ENCODE data around the gene TMEM128.
"Not testable (repeated sequence)": the region's sequence is repeated elsewhere in the genome, so short reads cannot be mapped to it uniquely, and the experiment has no call there.

Gene TMEM128, protein sequence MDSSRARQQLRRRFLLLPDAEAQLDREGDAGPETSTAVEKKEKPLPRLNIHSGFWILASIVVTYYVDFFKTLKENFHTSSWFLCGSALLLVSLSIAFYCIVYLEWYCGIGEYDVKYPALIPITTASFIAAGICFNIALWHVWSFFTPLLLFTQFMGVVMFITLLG

DNA sequence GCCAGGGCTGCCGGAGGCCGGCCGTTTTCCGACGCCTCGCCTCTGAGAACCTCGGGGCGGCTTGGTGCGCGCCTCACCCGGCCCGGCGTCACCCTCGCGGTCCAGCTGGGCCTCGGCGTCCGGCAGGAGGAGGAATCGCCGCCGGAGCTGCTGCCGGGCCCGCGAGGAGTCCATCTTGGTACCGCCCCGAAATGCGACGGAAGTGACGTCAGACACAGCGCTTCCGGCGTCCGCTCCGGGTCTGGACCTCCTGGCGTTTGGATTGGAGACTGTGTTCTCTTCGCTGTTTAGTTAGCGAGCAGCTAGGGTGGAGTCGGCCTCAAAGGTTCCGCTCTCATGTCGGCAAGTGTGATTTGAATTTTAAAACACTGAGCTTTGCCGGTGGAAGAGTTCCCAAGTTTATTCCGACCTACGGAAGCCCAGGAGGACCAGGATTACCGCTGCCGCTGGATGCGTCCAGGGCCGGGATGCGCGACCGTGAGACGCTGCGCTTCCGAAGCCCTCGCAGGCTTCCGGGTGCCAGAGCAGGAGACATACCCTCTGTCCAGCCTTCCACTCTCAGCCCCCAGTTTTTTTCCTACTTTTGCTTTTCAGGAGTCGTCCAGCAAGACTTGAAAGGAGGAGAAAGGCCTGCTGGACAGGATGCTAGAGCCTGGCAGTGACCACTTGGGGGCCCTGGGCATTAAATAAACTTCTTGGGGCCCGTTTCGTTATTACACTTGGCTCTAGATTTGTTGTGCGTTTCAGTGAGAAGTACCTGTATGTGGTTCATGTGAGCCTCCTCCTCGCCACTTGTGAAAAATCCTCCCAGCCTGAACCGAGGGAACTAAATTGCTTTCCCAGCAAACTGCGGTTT is at the start of gene TMEM128:
TSS of gene TMEM128 (minus strand) at position 195 of the 856 bp plus-strand sequence. CDS start at position 174, 21 bp downstream.
- DNase-seq, result peak; percentile 89

DNA sequence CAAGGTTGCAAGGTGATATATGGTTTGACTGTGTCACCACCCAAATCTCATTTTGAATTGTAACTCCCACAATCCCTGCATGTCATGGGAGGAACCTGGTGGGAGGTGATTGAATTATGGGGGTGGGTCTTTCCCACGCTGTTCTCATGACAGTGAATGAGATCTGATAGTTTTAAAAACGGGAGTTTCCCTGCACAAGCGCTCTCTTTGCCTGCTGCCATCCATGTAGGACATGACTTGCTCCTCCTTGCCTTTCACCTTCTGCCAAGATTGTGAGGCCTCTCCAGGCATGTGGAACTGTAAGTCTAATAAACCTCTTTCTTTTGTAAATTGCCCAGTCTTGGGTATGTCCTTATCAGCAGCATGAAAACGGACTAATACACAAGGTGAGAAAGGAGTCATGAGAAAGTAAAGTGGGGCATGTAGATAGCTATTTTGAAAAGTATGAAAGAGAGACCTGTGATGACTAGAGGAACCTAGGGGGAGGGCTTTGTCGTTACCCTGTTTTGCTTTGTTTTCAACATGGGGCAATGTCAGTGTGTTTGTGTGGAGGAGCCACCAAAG is 48.3 kb upstream of the TMEM128 start:
- DNase-seq, result no peak

DNA sequence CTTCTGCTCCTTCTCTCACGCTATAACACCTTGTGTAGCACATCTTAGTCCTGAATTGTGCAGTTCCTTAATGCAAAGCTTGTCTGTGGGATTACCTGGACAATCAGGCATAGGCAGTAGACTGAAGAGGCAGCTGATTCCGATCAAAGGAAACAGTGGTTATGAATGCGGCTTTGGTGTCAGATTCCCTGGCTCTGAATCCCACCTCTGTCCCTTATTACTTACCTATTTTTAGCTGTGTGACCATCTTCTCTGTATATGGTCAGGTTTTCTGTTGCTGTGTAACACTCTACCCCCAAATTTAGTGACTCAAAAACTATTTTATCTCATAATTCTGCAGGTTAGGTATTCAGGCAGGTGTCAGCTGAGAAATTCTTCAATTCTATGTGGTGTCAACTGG is 45.3 kb upstream of the TMEM128 start:
- DNase-seq, result no peak

DNA sequence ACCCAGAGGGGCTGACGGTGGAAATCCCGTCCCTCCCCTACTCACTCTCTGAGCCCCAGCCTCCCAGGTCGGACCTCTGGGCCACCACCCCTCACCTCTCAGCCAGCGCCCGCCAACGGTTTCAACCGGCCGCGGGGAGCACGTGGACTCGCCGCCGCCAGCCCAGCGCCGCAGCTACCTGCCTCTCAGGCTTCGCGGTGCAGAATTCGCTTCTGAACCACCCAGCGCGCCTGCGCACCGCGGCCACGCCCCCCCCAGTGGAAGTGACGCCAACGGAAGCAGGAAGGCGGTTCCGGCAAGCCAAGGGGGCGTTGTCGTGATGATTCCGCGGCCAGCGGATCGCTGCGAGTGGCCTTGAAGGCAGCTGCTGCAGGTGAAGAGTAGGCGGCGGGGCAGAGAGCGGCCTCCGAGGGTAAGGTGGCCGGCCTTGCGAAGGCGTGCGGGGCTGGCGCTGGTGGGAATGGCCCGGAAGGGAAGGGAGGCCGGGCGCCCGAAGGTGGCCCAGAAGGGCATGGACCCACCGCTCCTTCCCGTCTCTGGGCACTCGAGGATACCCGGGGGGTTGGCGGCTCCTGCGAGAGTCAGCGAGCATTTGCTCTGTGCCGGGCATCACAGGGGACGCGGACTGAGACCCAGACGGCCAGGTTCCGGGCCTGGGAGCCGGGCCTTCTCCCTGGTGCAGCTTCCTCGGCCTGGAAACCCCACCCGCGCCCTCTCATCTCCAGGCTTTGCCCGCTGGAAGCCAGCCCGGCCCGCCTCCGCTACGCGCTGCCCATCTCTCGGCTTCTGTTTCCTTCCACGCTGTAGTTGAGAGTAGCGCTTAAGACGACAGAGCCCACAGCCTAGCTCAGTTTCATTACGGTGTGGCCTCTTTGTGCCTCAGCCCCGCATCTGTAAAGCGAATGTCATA is 42.2 kb upstream of the TMEM128 start, which contains the start of the genes LYAR and ZBTB49:
TSS of gene LYAR (minus strand) at position 214 of the 910 bp plus-strand sequence. CDS start 6,412 bp downstream, outside the sequence.
TSS of gene ZBTB49 (plus strand) at position 311 of the 910 bp plus-strand sequence. CDS start 9,695 bp downstream, outside the sequence.
- DNase-seq, result peak; percentile 85

DNA sequence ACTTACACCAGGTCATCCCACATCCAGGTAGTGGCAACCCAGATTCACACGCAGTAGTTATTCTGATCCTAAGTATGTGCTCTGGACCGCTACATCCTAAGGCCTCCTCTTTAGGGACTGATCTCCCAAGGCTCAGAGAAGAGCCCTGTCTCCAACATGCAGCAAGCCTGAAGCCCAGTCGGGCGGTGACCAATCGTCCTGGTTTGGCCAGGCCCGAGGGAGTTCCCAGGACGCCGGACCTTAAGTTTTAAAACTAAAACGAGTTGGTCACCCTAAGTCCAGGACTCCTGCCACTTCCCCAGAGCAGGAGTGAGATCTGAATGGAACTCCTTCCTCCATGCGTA is 41.5 kb upstream of the TMEM128 start:
- DNase-seq, result no peak

DNA sequence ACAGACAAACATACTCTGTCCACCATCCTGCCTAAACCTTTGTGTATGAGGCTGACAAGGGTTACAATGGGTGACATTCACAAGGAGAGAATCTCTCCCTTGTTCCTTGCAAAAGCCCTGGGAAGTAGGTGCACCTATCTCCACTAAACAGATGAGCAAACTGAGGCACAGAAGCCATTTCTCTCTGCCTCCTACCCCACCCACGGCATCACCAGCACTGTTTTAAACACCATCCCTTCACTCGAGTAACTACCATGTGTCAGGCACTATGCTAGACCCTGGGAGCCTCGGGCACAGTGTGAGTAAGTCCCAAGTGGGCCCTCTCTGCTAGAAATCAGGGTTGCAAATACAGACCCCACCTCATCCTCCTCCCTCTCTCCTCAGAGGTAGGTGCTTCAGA is 41.0 kb upstream of the TMEM128 start:
- no peak for DNase-seq

DNA sequence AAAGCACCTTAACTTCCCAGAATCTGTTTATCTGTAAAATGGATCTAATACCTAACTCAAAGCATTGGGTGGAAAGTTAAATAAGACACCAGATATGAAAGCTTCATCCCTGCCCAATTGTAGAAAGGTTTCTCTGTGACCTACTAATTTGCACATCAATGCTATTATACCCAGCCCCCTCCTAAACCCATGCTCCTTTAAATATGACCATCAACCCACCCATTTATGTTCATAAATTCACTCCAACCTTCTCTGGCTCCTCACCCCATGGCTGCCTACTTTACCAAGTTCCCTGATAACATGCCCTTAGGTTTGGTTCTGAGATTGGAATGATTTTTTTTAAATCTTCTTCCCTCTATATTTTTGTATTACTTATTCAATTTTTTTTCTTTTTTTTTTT is 40.1 kb upstream of the TMEM128 start:
- no peak for DNase-seq

DNA sequence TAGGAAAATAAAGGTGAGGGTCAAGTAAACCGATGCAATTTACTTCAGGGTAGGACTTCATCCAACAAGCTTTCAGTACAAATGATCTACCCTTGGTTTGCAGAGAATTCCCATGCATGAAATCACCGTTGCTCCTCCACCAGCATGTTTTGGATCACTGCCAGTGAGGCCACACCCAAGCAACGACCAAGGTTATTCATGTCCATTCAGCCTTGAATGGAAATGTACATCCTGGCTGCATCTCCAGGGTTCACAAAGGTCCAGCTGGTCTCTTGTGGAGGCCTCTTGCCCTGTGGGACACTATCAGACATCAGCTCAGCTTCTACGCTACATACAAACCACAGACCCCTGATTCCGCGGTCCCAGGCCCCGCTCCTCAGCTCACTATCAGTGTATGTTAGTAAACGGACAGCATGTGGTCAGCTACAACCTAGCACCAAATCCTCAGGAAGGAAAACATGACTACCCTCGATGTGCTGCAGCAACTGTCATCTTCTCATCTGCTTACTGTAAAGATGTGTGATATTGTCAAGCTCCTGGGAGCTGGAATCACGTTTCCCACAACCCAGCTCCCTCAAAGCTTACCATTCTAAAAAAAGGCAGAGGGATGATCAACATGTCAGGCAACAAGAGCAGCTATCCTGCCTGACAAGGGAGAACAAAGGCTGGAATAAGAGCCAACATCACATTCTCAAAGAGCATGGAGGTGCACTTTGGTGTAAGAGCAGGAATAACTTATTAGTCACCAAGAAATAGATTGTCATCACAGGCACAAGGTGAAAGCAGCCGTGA is 37.0 kb upstream of the TMEM128 start:
- no peak for DNase-seq

DNA sequence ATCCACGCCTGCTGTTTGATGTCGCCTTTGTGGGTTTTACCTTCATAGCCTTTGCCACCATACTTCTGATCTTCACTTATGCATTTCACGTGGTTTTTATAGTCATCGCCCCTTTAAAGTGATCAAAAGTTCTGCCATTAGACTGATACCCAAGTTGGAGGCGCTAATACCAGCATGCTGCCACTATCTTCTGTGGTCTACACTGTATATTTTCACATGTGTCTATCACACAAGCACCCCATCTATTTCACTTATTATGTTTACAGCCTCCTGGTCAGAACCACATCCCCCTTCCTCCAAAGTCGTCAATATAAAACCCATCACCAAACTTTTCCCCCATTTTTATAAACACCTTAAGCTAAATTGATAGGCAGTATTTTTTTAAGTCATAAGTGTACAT is 33.8 kb upstream of the TMEM128 start:
- DNase-seq, result no peak

DNA sequence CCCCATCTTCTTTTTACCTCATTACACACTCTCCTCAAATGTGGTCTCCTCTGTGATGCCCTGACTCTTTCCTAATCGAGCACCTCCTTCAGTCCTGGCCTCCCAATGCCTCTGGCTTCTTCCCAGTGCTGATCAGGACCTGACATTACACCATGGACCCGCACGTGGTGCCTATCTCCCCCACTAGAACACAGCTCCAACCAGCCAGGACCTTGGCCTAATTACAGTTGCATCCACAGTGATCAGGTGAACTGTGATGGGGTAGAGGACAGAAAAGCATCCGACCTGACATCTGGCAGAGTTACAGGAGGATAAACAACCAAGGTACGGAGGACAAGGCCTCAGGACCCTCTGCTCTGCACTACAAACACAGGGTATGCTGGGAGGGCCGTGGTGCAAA is 29.5 kb upstream of the TMEM128 start:
- no peak for DNase-seq

DNA sequence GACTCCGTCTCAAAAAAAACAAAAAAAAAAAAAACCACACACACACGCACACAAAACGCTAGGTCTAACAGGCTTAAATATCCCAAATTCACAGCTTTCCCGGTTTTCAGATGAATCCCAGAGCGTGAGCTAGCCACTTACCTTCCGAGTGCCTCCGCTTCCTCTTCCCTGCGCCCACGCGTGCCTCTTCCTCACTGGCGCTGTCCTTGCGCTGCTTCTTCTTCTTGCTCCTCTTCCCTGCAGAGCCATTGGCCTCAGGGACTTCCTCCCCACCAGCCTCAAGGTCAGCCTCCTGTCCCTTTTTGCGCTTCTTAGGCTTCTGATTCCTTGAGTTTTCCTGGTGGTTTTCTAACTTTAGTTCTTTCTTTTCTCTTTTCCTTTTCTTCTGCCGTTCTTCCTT is 26.2 kb upstream of the TMEM128 start:
- DNase-seq, result no peak

DNA sequence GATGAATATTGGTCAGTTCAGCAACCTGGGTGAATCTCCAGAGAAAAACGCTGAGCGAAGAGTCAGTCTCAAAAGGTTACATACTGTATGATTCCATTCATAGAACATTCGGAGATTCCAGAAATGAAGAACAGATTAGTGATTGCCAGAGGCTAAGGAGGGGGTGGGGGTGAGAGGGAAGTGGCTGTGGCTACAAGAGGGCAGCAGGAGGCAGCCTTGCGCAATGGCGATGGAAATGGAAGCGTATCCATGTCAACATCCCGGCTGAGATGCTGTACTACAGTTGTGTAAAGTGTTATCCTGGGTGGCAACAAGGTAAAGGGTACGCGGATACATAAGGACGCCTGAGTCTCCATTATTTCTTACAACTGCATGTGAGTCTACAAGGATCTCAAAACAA is 23.9 kb upstream of the TMEM128 start:
- no peak for DNase-seq

DNA sequence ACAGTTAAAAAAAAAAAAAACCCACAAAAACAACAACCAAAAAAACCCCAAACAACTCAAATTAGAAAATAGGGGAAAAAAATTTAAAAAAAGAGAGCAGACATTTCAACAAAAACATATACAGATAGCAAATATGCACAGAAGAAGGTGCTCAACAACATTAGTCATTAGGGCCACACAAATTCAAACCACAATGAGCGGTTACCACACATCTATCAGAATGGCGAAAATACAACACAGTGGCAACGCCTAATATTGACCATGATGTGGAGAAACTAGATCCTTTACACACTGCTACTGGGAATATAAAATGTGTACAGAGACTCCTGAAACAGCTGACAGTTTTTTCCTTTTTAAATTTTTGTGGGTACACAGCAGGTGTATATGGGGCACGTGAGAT is 22.5 kb upstream of the TMEM128 start:
- DNase-seq, result no peak

DNA sequence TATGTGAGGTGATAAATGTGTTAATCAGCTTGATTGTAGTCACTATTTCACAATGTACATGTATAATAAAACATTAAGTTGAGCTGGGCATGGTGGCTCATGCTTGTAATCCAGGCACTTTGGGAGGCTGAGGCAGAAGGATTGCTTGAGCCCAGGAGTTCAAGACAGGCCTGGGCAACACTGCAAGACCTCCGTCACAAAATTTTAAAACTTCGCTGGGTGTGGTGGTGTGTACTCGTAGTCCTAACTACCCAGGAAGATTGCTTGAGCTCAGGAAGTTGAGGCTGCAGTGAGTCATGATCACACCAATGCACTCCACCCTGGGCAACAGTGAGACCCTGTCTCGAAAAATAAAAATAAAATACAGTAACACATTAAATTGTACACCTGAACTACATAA is 21.8 kb upstream of the TMEM128 start:
- DNase-seq, result no peak

DNA sequence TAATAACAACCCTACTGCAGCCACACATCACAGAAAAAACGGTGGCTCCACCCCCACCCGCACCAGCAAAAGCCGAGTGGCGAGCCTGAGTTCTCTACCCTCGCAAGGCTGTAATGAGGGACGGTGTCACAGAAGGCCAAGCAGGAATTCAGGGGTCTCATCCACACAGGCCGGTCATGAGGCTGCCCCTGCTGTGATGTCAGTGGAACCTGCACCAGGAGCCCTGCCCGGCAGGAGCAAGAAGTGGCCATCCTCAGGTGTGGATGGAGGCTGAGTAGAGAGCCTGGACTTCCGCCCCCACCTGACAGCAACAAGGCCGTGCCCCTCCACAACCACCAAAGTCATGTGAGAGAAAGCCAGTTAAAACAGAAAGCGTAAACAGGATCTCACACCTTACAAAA is 21.3 kb upstream of the TMEM128 start:
- DNase-seq, result no peak

DNA sequence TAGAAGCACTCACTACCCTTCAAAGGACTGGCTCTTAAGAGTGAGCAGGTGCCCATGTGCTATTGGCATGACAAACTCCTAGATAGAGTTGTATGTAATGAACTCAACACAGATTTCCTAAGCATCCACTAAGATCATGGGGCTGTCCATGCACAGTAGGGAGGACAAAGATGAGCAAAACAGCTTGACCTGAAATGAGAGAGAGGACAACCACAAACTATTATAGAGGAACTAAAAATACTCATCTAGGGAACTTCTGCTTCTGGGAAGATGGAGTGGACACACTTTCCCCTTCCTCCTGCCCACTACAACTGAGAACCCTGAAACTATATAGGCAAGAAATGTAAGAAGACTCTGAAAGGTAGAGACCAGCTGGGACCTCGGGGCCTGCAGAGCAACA is 20.8 kb upstream of the TMEM128 start:
- no peak for DNase-seq

DNA sequence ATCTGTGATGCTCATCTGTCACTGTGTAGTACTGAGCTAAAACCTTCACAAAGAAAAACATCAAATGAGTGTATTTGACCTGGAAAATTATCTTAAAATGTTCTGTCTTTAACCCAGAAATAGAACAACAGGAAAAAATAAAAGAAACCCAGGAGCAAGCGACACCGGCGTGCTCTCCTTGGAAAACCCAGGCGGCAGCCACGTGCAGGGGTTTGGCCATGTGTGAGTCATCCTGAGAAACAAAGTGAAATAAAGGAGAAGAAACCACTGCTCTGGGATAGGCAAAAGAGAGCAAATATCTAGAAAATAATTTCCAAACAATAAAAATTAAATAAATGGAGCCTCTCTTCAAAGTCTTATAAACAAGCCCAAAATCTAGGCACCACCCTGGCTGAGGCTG is 20.0 kb upstream of the TMEM128 start:
- no peak for DNase-seq

DNA sequence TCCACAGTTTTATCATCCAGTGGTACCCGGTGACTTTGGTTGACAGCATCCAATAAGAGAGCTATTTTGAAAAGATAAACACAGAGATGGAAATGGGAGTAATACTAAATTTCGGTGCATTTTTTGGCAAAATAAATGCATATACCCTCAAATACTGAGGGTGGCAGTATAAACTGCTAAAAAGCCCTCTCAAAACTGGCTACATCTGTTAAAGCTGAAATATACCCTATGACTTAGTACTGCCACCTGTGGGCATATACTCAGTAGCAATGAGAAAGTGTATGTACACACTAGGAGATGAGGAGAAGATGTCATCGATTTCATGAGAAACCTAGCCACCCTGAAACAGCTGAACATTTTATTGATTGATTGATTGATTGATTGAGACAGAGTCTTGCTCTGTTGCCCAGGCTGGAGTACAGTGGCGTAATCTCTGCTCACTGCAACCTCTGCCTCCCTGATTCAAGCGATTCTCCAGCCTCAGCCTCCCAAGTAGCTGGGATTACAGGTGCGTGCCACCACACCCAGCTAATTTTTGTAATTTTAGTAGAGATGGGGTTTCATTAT is 12.2 kb upstream of the TMEM128 start:
- DNase-seq, result no peak

DNA sequence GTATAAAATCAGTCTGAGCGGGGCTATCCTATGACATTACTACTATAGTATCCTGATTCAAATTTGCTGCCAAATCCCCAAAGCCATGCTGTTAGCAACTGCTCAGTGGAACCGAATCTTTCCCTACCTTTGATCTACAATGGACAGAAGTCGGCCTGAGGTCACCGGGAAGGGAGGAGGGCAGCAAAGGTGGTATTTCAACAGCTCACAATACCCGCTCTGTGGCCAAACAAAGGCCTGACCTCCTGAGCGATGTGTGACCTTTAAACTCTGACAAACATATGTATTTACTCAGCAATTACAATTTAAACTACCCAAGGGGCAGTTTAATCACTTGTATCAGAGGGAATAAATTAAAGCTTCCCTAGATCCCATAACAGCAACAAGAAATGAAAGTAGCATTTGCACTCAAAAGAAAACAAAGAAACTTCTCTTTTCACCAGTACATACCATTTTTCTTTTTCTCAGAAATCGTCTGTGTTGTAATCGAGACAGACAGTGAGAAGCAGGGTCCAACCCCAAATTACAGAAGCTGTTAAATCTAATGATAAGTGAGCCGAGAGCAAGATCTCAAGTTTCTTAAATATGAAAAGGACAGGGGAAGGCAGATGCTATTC is 11.6 kb upstream of the TMEM128 start:
- DNase-seq, result no peak

DNA sequence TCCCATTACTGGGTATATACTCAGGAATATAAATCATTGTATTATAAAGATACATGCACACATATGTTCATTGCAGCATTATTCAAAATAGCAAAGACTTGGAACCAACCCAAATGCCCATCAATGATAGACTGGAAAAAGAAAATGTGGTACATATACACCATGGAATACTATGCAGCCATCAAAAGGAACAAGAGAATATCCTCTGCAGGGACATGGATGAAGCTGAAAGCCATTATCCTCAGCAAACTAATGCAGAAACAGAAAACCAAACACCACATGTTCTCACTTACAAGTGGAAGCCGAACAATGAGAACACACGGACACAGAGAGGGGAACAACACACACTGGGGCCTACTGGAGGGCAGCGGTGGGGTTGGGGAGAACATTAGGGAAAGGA is 9.7 kb upstream of the TMEM128 start:
- not testable (repeated sequence) for DNase-seq

DNA sequence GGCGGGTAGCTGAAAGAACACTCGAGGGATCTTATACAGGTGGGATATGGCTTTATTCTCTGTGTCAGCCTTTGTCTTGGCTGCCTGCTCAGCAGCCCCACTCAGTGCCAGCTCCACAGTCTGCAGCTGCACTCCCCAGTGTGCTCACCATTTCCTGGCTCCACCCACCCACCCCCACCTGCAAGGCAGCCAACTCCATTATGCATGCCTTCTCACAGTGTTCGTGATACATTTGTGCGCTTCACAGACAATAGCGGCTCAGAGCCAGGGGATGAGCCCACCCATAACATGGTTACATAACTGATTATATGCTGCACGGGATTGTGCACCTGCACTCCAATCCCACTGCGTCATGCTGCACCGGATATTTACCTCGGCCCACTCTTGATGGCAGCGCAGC is 8.8 kb upstream of the TMEM128 start:
- DNase-seq, result no peak

Data from NCI-H345 (cell line).